HG03095 (cell line): ENCODE data around the gene TMEM80.
"Not testable (repeated sequence)": the region's sequence is repeated elsewhere in the genome, so short reads cannot be mapped to it uniquely, and the experiment has no call there.

Experiments used
- ATAC-seq: cut with Tn5 transposase; IDR thresholded peaks from one replicate; pipeline ENCODE4 v1.9.1; 2021; ENCODE audit warnings: moderate library complexity; ENCODE audit not compliant: unreplicated experiment

TMEM80 gene

GRCh38 chr11:679271-680207 lies 16.1 kb upstream of the TMEM80 start:
- ATAC-seq = no peak

DNA sequence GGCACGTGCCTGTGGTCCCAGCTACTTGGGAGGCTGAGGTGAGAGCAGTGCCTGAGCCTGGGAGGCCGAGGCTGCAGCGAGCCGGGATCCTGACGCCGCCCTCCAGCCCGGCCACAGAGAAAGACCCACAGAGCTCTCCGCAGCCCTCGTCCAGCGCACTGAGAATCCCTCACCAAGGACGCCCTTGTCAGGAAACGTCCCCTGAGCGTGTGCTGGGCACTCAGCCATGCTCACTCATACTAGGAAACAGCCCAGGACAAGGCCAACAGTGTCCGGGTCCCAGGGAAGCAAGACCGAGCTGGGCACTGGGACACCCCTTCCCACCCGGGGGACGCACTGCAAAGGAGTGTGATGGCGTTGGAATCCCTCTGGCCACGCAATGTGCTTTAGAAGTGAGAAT lies 15.1 kb upstream of the TMEM80 start:
- no peak for ATAC-seq

DNA sequence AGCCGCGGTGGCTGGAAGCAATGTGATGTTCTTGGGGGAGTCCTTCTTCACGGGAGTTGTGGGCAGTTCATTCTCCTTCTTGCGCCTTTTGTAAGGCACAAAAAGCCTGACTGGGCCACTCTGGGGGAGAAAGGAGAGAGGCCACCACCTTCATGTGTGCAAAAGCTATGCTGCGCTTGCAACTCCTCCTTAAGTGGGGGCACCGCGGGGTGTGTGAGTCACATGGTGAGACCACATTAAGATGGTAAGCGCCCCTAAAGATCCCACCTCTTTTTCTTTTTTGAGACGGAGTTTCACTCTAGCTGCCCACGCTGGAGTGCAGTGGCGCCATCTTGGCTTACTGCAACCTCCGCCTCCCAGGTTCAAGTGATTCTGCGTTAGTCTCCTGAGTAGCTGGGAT lies 14.6 kb upstream of the TMEM80 start:
- ATAC-seq = no peak

- no peak for ATAC-seq
These were observed 9.0 kb upstream of the TMEM80 start for GRCh38 chr11:686451-687243.

- no peak for ATAC-seq
These were observed 7.9 kb upstream of the TMEM80 start for GRCh38 chr11:687751-688150.

DNA sequence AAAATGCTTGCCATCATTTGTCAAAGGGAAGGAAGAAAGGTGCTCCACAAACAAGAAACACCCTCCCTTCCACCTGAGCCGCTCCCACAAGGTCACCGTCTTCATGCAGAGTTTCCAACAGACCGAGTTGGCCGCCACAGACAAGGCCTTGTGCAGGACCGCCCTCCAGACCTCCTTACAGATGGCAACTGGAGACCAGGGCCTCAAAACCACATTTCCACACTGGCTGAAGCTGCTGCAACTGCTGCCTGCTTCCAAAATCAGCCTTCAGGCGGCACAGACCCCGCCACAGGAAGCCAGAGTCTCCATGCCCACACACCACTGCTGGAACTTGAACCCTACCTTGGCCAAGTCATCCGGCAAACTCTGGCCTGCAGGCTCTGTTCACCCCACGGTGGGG lies 6.9 kb upstream of the TMEM80 start:
- no peak for ATAC-seq

GRCh38 chr11:689625-690024 lies 6.0 kb upstream of the TMEM80 start:
- ATAC-seq = no peak

DNA sequence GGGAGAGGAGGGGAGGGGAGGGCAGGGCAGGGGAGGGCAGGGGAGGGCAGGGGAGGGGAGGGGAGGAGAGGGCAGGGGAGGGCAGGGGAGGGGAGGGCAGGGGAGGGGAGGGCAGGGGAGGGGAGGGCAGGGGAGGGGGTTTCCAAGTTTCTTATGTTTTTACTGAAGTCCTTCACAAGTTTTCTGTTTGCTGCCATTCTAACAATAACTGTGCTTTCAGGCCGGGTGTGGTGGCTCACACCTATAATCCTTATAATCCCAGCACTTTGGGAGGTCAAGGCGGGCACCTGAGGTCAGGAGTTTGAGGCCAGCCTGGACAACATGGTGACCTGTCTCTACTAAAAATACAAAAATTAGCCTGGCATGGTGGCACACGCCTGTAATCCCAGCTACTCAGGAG lies 5.4 kb upstream of the TMEM80 start:
- ATAC-seq = not testable (repeated sequence)

DNA sequence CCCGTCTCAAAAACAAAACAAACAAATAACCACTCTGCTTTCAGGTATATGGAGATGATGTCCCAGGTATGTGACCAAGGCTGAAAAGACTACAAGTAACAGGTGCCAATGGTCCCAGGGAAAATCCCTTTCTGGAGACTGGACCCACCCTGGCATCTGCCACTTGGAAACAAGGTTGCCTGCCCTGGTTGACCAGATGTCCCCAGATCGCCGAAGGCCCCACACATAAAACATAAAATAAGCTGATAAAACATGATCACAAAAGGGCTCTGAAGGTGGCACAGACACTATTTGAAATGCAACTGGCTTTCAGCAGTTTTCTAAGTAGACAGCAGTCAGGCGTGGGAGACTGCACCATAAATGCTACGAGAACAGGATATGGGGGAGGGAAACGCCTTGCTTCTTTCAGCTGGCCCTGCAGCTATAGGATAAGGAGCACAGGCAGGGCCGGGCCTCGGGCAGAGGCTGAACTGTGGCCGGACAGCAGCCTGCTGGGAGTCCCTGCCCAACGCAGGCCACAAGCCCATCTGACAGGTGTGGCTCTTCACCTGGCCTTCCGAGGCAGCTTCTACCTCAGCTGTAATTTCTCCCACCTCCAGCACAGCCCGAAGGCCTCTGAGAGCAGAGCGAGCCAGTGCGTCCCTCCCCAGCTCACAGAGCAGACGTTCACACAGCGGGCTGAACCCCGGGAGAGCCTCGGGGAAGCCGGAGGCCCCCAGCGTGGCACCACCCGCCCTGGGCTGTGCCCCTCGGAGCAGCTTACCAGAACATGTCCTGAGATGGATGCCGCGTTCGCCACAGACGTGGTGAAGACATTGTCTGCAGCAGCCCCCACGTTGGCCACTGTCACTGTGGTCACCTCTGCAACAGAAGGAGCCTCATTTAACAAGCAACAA lies 4.6 kb upstream of the TMEM80 start:
- no peak for ATAC-seq

DNA sequence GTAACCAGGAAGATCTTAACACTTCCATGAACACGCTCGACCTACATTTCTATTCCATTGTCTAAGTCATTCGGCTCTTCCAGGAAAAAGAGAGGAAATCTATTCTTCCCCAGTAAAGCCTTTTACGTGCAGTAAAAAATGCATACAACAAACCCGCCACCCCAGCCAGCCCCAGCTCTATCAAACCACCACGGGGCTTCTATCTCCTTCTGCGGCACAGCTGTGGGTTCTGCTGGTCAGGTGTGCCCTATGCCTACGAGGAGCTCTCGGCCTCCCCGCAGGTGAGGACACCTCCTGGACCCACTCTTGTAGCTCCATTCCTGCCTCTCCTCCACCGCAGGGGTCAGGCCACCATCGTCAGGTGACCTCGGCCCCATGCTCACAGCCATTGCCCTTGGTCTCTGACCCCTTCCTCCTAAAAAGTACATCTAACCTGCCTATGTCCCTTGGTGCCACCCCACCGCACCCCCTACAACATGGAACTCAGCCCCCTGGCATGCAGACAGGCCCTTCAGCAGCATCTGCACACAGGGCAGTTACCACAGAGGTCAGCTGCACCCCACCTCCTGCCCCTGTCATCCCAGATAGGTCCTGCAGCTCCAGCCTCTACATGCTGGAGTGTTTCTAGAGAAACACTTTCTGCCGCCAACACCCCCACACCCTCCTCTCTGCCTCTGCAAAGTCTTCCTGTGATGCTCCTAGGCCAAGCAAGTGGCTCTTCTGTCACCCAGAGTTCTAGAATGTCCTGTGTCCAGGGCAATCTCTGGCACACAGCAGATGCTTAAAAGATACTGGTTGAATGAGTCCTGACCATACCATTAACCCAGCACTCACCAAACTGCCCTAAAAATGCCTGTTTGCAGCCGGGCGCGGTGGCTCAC lies 3.7 kb upstream of the TMEM80 start:
- no peak for ATAC-seq

DNA sequence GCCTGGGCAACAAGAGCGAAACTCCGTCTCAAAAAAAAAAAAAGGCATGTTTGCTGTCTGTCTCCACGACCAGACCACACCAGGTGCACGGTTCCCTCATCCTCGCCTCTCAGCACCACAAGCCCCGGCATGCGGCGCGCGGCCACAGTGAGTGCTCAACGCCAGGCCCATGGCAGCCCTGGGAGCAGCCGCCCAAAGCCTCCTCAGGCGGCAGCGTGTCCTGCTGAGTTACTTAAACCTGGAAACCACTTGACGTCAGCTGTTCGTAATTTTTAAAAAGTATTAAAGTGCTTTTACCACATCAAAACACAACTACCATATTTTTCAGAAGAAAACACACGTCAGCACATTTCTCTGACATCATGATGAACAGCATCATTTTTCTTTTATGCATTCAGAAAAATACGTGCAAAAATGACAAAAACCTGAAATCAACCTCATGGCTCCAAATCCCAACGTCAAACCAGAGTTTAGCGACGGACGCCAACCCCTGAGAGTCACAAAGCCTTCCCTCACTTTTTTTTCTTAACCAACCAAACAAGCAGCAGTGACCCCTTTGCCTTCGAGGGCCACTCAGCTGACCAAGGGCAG lies 2.7 kb upstream of the TMEM80 start:
- no peak for ATAC-seq

- ATAC-seq = no peak
These were observed 2.2 kb upstream of the TMEM80 start for GRCh38 chr11:693415-693831.

GRCh38 chr11:693887-694562 lies 1.6 kb upstream of the TMEM80 start:
- ATAC-seq = no peak

DNA sequence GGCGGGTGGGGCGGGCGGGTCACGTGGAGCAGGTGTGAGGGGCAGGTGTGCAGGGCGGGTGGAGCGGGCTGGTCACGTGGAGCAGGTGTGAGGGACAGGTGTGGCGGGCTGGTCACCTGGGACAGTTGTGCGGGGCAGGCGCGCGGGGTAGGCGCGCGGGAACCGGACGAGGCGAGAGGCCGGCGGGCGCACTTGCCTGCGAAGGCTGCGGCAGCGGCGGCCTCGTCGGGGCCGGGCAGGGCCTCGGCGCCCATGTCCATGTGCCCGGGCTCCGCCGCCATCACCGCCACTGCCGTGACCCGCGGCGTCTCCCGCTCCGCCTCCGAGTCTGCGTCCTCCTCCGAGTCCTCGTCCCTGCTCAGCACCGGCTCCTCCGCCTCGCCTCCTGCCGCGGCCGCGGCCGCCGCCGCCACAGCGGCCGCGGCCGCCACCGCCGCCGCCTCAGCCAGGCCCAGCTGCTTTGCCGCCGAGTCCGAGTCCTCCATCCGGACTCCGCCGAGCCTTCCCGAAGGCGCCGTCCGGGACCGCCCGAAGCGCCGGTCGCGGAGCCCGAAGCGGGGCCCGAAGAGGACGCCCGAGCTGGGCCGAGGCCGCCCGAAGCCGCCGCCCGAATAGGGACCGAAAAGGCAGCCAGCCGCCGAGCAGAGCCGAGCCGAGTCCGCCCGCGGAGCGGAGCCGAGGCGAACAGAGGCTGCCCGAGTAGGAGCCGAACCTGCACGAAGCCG lies 891 bp upstream of the TMEM80 start, which contains the start of gene DEAF1:
TSS of gene DEAF1 (minus strand) at position 660 of the 725 bp plus-strand sequence. CDS start at position 485, 175 bp downstream.
- ATAC-seq = peak; percentile 74

GRCh38 chr11:695288-695537 lies 403 bp upstream of the TMEM80 start:
- no peak for ATAC-seq

DNA sequence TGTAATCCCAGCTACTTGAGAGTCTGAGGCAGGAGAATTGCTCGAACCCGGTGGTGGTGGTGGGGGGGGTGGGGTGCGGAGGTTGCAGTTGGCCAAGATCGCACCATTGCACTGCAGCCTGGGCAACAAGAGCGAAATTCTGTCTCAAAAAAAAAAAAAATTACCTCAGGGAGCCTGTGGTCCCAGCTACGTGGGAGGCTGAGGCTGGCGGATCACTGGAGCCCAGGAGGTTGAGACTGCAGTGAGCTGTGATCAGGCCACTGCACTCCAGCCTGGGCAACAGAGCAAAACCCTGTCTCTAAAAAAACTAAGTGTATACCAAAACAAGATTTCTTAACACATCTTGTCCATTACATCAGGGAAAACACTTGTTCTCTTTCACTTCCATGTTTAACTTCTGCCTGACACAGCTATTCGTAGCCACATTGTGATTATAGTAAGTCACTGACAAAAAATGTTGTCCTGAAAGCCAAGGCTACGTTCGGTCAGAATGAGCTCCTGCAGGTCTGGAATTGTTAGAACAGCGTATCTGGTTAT lies 1.4 kb downstream of the TMEM80 start:
- ATAC-seq = no peak

GRCh38 chr11:697811-698311 lies 2.2 kb downstream of the TMEM80 start:
- ATAC-seq = no peak

DNA sequence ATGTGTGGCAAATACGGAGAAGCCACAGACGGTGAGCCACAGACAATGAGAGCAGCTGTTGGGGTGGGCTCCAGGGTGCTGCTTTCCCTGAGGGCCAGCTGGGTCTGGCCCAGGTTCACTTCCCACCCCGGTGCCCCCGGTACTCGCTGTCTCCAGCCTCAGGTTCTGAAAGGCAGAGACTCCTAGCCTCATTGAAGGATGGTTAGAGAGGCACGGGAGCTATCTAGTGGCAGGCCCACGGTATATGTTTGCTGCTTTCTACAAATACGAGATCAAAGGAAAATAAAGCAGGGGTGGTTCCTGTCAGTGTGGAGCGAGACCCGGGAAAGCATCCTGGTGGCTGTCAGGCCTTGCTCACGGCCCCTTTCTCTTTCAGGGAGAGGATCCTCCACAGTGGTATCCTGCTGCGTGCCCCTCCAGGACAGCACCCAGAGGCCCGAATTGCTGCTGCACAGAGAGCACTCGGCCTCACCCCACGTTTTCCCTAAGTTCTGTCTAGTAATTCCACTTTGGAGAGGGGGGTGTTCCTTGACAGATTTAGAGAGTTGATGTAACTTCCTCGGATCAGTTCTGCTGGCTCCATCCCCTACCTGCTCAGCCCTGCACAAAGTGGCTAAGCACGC lies 3.0 kb downstream of the TMEM80 start:
- no peak for ATAC-seq
